Endothelial cell (in vitro differentiated cells): Measurements from ENCODE around the gene EVC. TPM values are rescaled to one million over a fixed set of nuclear protein-coding genes. Genes with fewer than 3 reads are reported as not detected.
"Not testable (repeated sequence)": the region's sequence is repeated elsewhere in the genome, so short reads cannot be mapped to it uniquely, and the experiment has no call there.

Source experiments
- DNase-seq: peaks from one replicate; pipeline ENCODE4 v3.0.0; 2021; ENCODE audit warnings: low spot score
- H3K27ac Mint-ChIP-seq: one replicate; pipeline ENCODE4 v1.8.0; 2021; ENCODE audit warnings: mixed read lengths, inconsistent platforms; ENCODE audit not compliant: unreplicated experiment
- H3K27me3 Mint-ChIP-seq: one replicate; pipeline ENCODE4 v1.8.0; 2021; ENCODE audit warnings: mild to moderate bottlenecking, moderate library complexity, mixed read lengths, inconsistent platforms; ENCODE audit not compliant: unreplicated experiment
- H3K36me3 Mint-ChIP-seq: one replicate; pipeline ENCODE4 v1.8.0; 2021; ENCODE audit warnings: mild to moderate bottlenecking, low read depth, mixed read lengths, inconsistent platforms; ENCODE audit not compliant: unreplicated experiment
- H3K4me1 Mint-ChIP-seq: one replicate; pipeline ENCODE4 v1.8.0; 2021; ENCODE audit warnings: mild to moderate bottlenecking, mixed read lengths, inconsistent platforms; ENCODE audit not compliant: unreplicated experiment
- H3K4me3 Mint-ChIP-seq: one replicate; pipeline ENCODE4 v1.8.0; 2021; ENCODE audit warnings: mild to moderate bottlenecking, mixed read lengths, inconsistent platforms; ENCODE audit not compliant: unreplicated experiment
- H3K9me3 Mint-ChIP-seq: one replicate; pipeline ENCODE4 v1.8.0; 2021; ENCODE audit warnings: mixed read lengths, inconsistent platforms; ENCODE audit not compliant: unreplicated experiment
- CTCF ChIP-seq: fragments of 200-600 bp; sonication (generic); IDR thresholded peaks from one replicate; pipeline ENCODE4 v1.5.0; 2021; ENCODE audit warnings: antibody characterized with exemption; ENCODE audit not compliant: unreplicated experiment
- total RNA-seq: library from RNA; stranded (reverse); fragmentation: NEBNext Ultra II Directional; extraction: Animal tissue kit (Norgen Biotek cat#: 25700); gene quantifications from one replicate; pipeline ENCODE4 v1.2.1, GENCODE V29; 2021; ENCODE audit not compliant: unreplicated experiment

Gene EVC
- total RNA-seq, 1 donor from 2014 or later: 14.9 TPM

GRCh38 chr4:5720157-5720850 lies 9.3 kb downstream of the EVC start:
- Mint-ChIP-seq H3K27me3 (no peaks in the 10 kb centered on the region), H3K27ac (no peak overlapping the region), H3K4me1 (peaks cover 25% of the 10 kb centered on the region), H3K4me3 (no peak overlapping the region), H3K9me3 (peaks cover 2% of the 10 kb centered on the region), H3K36me3 (peaks cover 28% of the 10 kb centered on the region)
- no peak for TF ChIP-seq CTCF
- DNase-seq: no peak

GRCh38 chr4:5720980-5721379 lies 10.0 kb downstream of the EVC start:
- Mint-ChIP-seq H3K27me3 (no peaks in the 10 kb centered on the region), H3K9me3 (no peaks in the 10 kb centered on the region), H3K4me1 (peaks cover 25% of the 10 kb centered on the region), H3K36me3 (peaks cover 31% of the 10 kb centered on the region), H3K27ac (no peak overlapping the region), H3K4me3 (no peak overlapping the region)
- TF ChIP-seq CTCF: no peak
- no peak for DNase-seq

GRCh38 chr4:5721923-5722322 lies 10.9 kb downstream of the EVC start:
- no peak overlapping the region for H3K27ac Mint-ChIP-seq
- peaks cover 33% of the 10 kb centered on the region for H3K36me3 Mint-ChIP-seq

GRCh38 chr4:5722328-5722727 lies 11.3 kb downstream of the EVC start:
- Mint-ChIP-seq H3K36me3 (peaks cover 33% of the 10 kb centered on the region), H3K27me3 (no peaks in the 10 kb centered on the region), H3K27ac (no peak overlapping the region), H3K9me3 (no peaks in the 10 kb centered on the region), H3K4me1 (peaks cover 17% of the 10 kb centered on the region), H3K4me3 (no peak overlapping the region)
- no peak for DNase-seq
- no peak for TF ChIP-seq CTCF

More at GRCh38 chr4:5721923-5722322, 10.9 kb downstream of the EVC start:
- TF ChIP-seq CTCF: no peak
- no peak overlapping the region for H3K4me3 Mint-ChIP-seq
- H3K27me3 Mint-ChIP-seq: no peaks in the 10 kb centered on the region
- H3K9me3 Mint-ChIP-seq: no peaks in the 10 kb centered on the region
- DNase-seq: no peak
- H3K4me1 Mint-ChIP-seq: peaks cover 21% of the 10 kb centered on the region

- no peak for DNase-seq
- no peak overlapping the region for H3K27ac Mint-ChIP-seq
- TF ChIP-seq CTCF: no peak
- H3K4me1 Mint-ChIP-seq: peaks cover 6% of the 10 kb centered on the region
- H3K9me3 Mint-ChIP-seq: no peaks in the 10 kb centered on the region
- H3K36me3 Mint-ChIP-seq: peaks cover 28% of the 10 kb centered on the region
- H3K27me3 Mint-ChIP-seq: no peaks in the 10 kb centered on the region
- no peak overlapping the region for H3K4me3 Mint-ChIP-seq
Measured at GRCh38 chr4:5724377-5724776, 13.4 kb downstream of the EVC start.

- peaks cover 28% of the 10 kb centered on the region for H3K36me3 Mint-ChIP-seq
- not testable (repeated sequence) for H3K4me1 Mint-ChIP-seq, H3K4me3 Mint-ChIP-seq, H3K27me3 Mint-ChIP-seq, H3K27ac Mint-ChIP-seq, DNase-seq, H3K9me3 Mint-ChIP-seq
Measured at GRCh38 chr4:5728412-5728811, 17.4 kb downstream of the EVC start.
